ENCODE measurements around the gene PARD6B. TPM values are rescaled to one million over a fixed set of nuclear protein-coding genes. Genes with fewer than 3 reads are reported as not detected.

PARD6B gene, protein sequence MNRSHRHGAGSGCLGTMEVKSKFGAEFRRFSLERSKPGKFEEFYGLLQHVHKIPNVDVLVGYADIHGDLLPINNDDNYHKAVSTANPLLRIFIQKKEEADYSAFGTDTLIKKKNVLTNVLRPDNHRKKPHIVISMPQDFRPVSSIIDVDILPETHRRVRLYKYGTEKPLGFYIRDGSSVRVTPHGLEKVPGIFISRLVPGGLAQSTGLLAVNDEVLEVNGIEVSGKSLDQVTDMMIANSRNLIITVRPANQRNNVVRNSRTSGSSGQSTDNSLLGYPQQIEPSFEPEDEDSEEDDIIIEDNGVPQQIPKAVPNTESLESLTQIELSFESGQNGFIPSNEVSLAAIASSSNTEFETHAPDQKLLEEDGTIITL
- total RNA-seq (10 to 100 TPM in 2 of 5 donors, 1 to 10 TPM in 3; 5.9 to 12.4 (median 9.4) TPM), total RNA-seq (4.9 to 20.8 (median 14.9) reads per million in 29 experiments)
- total RNA-seq (2013) = 5.1 TPM

DNA sequence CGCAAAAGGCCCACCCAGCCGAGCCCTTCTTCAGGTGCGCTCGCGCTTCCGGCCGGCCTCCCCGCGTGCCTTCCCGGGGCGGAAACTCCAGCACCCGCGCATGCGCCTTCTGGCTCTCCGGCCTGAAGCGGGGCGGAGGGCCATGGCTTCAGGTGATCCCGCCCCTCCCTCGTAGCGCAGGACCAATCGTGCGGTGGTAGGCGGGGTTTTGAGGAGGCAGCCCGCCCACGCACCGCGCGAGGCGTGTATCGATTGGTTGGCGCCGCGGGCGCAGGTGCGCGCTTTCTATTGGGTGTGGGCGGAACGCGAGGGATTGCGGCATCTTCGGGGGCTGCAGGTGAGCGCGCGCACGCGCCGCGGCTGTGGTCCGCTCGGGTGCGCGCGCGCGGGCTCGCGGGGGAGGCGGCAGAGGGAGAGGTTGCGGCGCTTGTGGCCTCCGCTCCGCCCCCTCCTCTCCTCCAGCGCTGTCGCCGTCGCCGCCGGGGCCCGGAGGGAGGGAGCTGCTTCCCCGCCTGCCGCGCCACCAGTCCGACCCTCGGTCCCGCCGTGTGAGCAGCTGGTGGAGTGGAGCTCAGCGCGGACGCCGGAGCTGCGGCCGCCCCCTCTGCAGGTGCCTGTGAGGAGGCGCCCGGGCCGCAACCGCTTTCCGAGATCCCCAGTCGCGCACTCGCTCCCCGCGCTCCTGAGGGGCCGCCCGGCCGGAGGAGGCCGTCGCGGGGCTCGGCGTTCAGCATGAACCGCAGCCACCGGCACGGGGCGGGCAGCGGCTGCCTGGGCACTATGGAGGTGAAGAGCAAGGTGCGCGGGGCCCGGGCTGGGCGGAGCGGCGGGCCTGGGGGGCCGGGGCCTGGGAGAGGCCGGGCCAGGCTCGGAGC lies at the start of gene PARD6B:
Gene PARD6B, plus strand, starts transcription at position 526 of the 875 bp plus-strand sequence. Its CDS starts 207 bp downstream, at position 733.
- peaks cover 33 to 43% (median 34%) of the 10 kb centered on the region in 3 donors for H3K4me1 Mint-ChIP-seq
- peak within 1 kb of the TSS; percentile 84 to 89 (median 86) for H3K4me3 Mint-ChIP-seq
- Histone ChIP-seq H3K4me3 (ENCODE audit: control insufficient read depth in 1 of 2, extremely low read depth in 1 of 2, low read length in 1 of 2) (peak within 1 kb of the TSS; percentile 64 to 74), H3K36me3 (ENCODE audit: control insufficient read depth in 2 of 2, extremely low read depth in 1 of 2, insufficient read depth in 1 of 2, low read length in 1 of 2) (no peaks in the 10 kb centered on the region), H3K27me3 (replicated peaks in 1 of 2; ENCODE audit: control insufficient read depth in 2 of 2, extremely low read depth in 1 of 2, insufficient read depth in 2 of 2, low read length in 1 of 2) (peaks cover 0 to 2% of the 10 kb centered on the region in 2 experiments), H3K4me1 (ENCODE audit: control insufficient read depth in 1 of 2, extremely low read depth in 1 of 2, insufficient read depth in 2 of 2, low read length in 2 of 2) (peaks cover 6 to 19% of the 10 kb centered on the region in 2 experiments), H3K9me3 (no peaks in the 10 kb centered on the region), H3K27ac (ENCODE audit: low read length) (peak within 1 kb of the TSS; percentile 33)
- peak; percentile 91 to 97 (median 94) for ATAC-seq (replicated peaks in 1 of 4)
- H3K27me3 Mint-ChIP-seq = no peaks in the 10 kb centered on the region
- peak; percentile 96 to 100 (median 99) for DNase-seq
- ChIA-PET CTCF (interaction anchor here (0.6 to 2.5 kb wide), 4 partner anchors 18 to 63 kb away, joined by 3 to 6 read pairs (median 4); partner anchors contain the start of gene BCAS4 (in 1 of the 2)), POLR2A (interaction anchor here in 1 of 2 donors (0.6 kb wide), 1 partner anchor 24 kb away, joined by 12 read pairs; no protein-coding TSS in a partner anchor)
- no peaks in the 10 kb centered on the region for H3K9me3 Mint-ChIP-seq
- H3K36me3 Mint-ChIP-seq = peaks cover 3% of the 10 kb centered on the region
- peak within 1 kb of the TSS; percentile 63 to 73 for H3K27ac Mint-ChIP-seq
- WGBS (ENCODE audit: insufficient coverage) = under 1% methylated on average over 106 of the region's 114 CpGs

DNA sequence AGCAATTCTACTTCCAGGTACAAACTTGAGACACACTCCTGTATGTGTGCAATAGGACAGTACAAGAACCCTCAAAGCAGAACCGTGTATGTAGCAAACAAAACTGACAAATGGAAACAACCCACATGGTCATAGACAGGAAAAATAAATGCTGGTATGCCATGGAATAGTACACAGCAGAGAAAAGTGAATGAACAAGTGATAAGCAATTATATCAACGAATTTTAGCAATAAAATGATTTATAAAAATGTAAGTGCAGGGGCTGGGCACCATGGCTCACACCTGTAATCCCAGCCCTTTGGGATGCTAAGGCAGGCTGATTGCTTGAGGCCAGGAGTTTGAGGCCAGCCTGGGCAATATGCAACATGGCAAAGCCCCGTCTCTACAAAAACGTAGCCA lies 49.3 kb upstream of the PARD6B start:
- POLR2A ChIA-PET = no interaction called here
- no peak for ATAC-seq (replicated peaks in 1 of 4)

DNA sequence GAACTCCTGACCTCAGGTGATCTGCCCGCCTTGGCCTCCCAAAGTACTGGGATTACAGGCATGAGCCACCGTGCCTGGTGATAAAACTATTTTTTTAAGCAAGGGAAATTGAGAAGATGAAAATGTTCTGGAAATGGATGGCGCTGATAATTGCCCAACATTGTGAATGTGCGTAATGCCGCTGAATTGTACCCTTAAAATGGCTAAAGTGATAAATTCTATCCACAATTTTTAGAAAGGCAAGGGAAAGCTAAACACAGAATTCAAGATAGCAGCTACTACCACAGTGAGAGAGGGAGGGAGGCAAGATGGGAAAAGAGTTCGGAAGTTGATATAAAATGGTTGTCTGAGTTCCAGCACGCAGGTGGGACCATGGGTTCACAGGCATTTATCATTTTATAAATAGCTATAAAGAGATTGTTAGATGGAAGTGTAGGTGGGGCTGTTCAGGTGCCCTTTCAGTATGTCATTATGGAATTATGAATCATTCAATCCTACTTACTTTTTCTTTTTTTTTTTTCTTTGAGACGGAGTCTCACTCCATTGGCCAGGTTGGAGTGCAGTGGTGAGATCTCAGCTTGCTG lies 48.3 kb upstream of the PARD6B start:
- no peaks in the 10 kb centered on the region for H3K36me3 Mint-ChIP-seq
- peaks cover 0 to 3% (median 0%) of the 10 kb centered on the region in 3 donors for H3K9me3 Mint-ChIP-seq
- H3K27ac Mint-ChIP-seq = no peak overlapping the region
- Histone ChIP-seq H3K27ac (ENCODE audit: low read length) (no peak overlapping the region), H3K27me3 (replicated peaks in 1 of 2; ENCODE audit: control insufficient read depth in 2 of 2, extremely low read depth in 1 of 2, insufficient read depth in 2 of 2, low read length in 1 of 2) (peaks cover 0 to 19% of the 10 kb centered on the region in 2 experiments), H3K36me3 (ENCODE audit: control insufficient read depth in 2 of 2, extremely low read depth in 1 of 2, insufficient read depth in 1 of 2, low read length in 1 of 2) (no peaks in the 10 kb centered on the region), H3K4me1 (ENCODE audit: control insufficient read depth in 1 of 2, extremely low read depth in 1 of 2, insufficient read depth in 2 of 2, low read length in 2 of 2) (no peaks in the 10 kb centered on the region), H3K9me3 (no peaks in the 10 kb centered on the region), H3K4me3 (ENCODE audit: control insufficient read depth in 1 of 2, extremely low read depth in 1 of 2, low read length in 1 of 2) (no peak overlapping the region)
- no peak overlapping the region for H3K4me3 Mint-ChIP-seq
- no peak for ATAC-seq (replicated peaks in 1 of 4)
- CTCF ChIA-PET = no interaction called here
- 100% methylated on average over 1 of the region's 8 CpGs for WGBS (ENCODE audit: insufficient coverage)
- no peak for DNase-seq
- H3K4me1 Mint-ChIP-seq = no peaks in the 10 kb centered on the region
- POLR2A ChIA-PET = no interaction called here
- peaks cover 3 to 16% of the 10 kb centered on the region in 2 donors for H3K27me3 Mint-ChIP-seq

More for the DNA sequence above, 49.3 kb upstream of the PARD6B start:
- Histone ChIP-seq H3K4me3 (ENCODE audit: control insufficient read depth in 1 of 2, extremely low read depth in 1 of 2, low read length in 1 of 2) (no peak overlapping the region), H3K36me3 (ENCODE audit: control insufficient read depth in 2 of 2, extremely low read depth in 1 of 2, insufficient read depth in 1 of 2, low read length in 1 of 2) (no peaks in the 10 kb centered on the region), H3K4me1 (ENCODE audit: control insufficient read depth in 1 of 2, extremely low read depth in 1 of 2, insufficient read depth in 2 of 2, low read length in 2 of 2) (no peaks in the 10 kb centered on the region), H3K27ac (ENCODE audit: low read length) (no peak overlapping the region), H3K27me3 (replicated peaks in 1 of 2; ENCODE audit: control insufficient read depth in 2 of 2, extremely low read depth in 1 of 2, insufficient read depth in 2 of 2, low read length in 1 of 2) (peaks cover 0 to 20% of the 10 kb centered on the region in 2 experiments), H3K9me3 (no peaks in the 10 kb centered on the region)
- Mint-ChIP-seq H3K27ac (no peak overlapping the region), H3K9me3 (peaks cover 0 to 3% (median 0%) of the 10 kb centered on the region in 3 donors), H3K36me3 (no peaks in the 10 kb centered on the region), H3K27me3 (peaks cover 6 to 12% of the 10 kb centered on the region in 2 donors), H3K4me1 (no peaks in the 10 kb centered on the region), H3K4me3 (no peak overlapping the region)
- CTCF ChIA-PET = interaction anchor here in 1 of 2 donors (0.6 kb wide), 1 partner anchor 123 kb away, joined by 3 read pairs; no protein-coding TSS in a partner anchor
- 75% methylated on average over 3 of the region's 4 CpGs for WGBS (ENCODE audit: insufficient coverage)
- DNase-seq = no peak

DNA sequence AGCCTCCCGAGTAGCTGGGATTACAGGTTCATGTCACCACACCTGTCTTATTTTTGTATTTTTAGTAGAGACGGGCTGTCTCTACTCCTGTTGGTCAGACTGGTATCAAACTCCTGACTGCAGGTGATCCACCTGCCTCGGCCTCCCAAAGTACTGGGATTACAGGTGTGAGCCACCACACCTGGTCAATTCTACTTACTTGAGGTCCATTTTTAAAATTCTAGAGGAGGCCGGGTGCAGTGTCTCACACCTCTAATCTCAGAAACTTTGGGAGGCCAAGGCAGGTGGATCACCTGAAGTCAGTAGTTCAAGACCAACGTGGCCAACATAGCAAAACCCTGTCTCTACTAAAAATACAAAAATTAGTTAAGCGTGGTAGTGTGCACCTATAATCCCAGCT lies 47.8 kb upstream of the PARD6B start:
- H3K4me1 Mint-ChIP-seq = no peaks in the 10 kb centered on the region
- H3K36me3 Mint-ChIP-seq = no peaks in the 10 kb centered on the region
- H3K36me3 ChIP-seq (ENCODE audit: control insufficient read depth in 2 of 2, extremely low read depth in 1 of 2, insufficient read depth in 1 of 2, low read length in 1 of 2) = no peaks in the 10 kb centered on the region
- H3K9me3 Mint-ChIP-seq = peaks cover 0 to 3% (median 0%) of the 10 kb centered on the region in 3 donors
- peaks cover 0 to 17% of the 10 kb centered on the region in 2 experiments for H3K27me3 ChIP-seq (replicated peaks in 1 of 2; ENCODE audit: control insufficient read depth in 2 of 2, extremely low read depth in 1 of 2, insufficient read depth in 2 of 2, low read length in 1 of 2)
- ATAC-seq (replicated peaks in 1 of 4) (no peak), DNase-seq (no peak)
- WGBS (ENCODE audit: insufficient coverage) = 100% methylated on average over 1 of the region's 6 CpGs
- H3K27ac ChIP-seq (ENCODE audit: low read length) = no peak overlapping the region
- H3K4me3 ChIP-seq (ENCODE audit: control insufficient read depth in 1 of 2, extremely low read depth in 1 of 2, low read length in 1 of 2) = no peak overlapping the region
- no peaks in the 10 kb centered on the region for H3K9me3 ChIP-seq
- CTCF ChIA-PET = no interaction called here
- H3K4me1 ChIP-seq (ENCODE audit: control insufficient read depth in 1 of 2, extremely low read depth in 1 of 2, insufficient read depth in 2 of 2, low read length in 2 of 2) = no peaks in the 10 kb centered on the region
- POLR2A ChIA-PET = no interaction called here
- no peak overlapping the region for H3K27ac Mint-ChIP-seq
- H3K27me3 Mint-ChIP-seq = peaks cover 5 to 16% of the 10 kb centered on the region in 2 donors
- no peak overlapping the region for H3K4me3 Mint-ChIP-seq

DNA sequence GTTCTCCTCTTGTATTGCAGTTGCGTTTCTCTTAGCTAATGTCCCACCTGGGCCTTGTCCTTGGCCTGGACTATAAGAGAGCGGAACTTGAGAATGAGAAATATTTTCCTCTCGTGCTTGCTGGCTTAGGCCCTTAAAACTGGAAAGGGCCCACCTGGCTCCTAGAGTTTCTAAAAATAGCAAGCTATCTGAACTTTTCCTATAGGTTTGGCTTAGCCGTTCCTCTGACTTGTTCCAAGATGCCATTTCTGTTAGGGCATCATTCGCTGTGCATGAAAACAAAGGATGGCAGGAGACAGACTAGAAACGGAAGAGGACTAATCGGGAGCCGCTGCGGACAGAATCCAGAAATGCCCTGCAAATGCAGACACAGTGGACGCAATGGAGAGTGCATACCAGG lies 44.6 kb upstream of the PARD6B start:
- Histone ChIP-seq H3K9me3 (no peaks in the 10 kb centered on the region), H3K4me3 (ENCODE audit: control insufficient read depth in 1 of 2, extremely low read depth in 1 of 2, low read length in 1 of 2) (no peak overlapping the region), H3K36me3 (ENCODE audit: control insufficient read depth in 2 of 2, extremely low read depth in 1 of 2, insufficient read depth in 1 of 2, low read length in 1 of 2) (no peaks in the 10 kb centered on the region), H3K27me3 (replicated peaks in 1 of 2; ENCODE audit: control insufficient read depth in 2 of 2, extremely low read depth in 1 of 2, insufficient read depth in 2 of 2, low read length in 1 of 2) (peaks cover 0 to 41% of the 10 kb centered on the region in 2 experiments), H3K27ac (ENCODE audit: low read length) (no peak overlapping the region), H3K4me1 (ENCODE audit: control insufficient read depth in 1 of 2, extremely low read depth in 1 of 2, insufficient read depth in 2 of 2, low read length in 2 of 2) (peaks cover 0 to 10% of the 10 kb centered on the region in 2 experiments)
- 87% methylated on average over 7 of the region's 10 CpGs for WGBS (ENCODE audit: insufficient coverage)
- DNase-seq (no peak), ATAC-seq (replicated peaks in 1 of 4) (no peak)
- H3K4me1 Mint-ChIP-seq = peaks cover 11 to 14% (median 11%) of the 10 kb centered on the region in 3 donors
- no peaks in the 10 kb centered on the region for H3K36me3 Mint-ChIP-seq
- H3K27ac Mint-ChIP-seq = no peak overlapping the region
- H3K4me3 Mint-ChIP-seq = no peak overlapping the region
- H3K9me3 Mint-ChIP-seq = peaks cover 0 to 2% (median 0%) of the 10 kb centered on the region in 3 donors
- POLR2A ChIA-PET = no interaction called here
- peaks cover 28 to 37% of the 10 kb centered on the region in 2 donors for H3K27me3 Mint-ChIP-seq
- CTCF ChIA-PET = no interaction called here

Measured in T-cell (primary cell).